Activated naive CD4-positive, alpha-beta T cell treated with anti-CD3 and anti-CD28 coated beads, Interleukin-2, amount 50 U/mL, for 72 hours (primary cell): Measurements from ENCODE around the gene CFAP298. TPM values are rescaled to one million over a fixed set of nuclear protein-coding genes. Genes with fewer than 3 reads are reported as not detected.
A peak's percentile ranks its signal among the peaks of the same experiment; 100 is the strongest.
"Not testable (repeated sequence)": the region's sequence is repeated elsewhere in the genome, so short reads cannot be mapped to it uniquely, and the experiment has no call there.

ENCODE experiments used
- ATAC-seq, 2 donors: fragments of 150-1000 bp; cut with Tn5 transposase; 2 replicates each; pipeline ENCODE4 v1.10.0; 2021; ENCODE audit warnings: mild to moderate bottlenecking in 2 of 2, moderate library complexity in 2 of 2
- DNase-seq, 2 donors: peaks; one replicate each; pipeline ENCODE4 v3.0.0; 2021 to 2022; ENCODE audit warnings: low spot score in 2 of 2
- H3K27ac Mint-ChIP-seq, 2 donors: one replicate each; pipeline ENCODE4 v1.8.0; 2022; ENCODE audit warnings: mild to moderate bottlenecking in 2 of 2, mixed read lengths in 2 of 2
- H3K36me3 Mint-ChIP-seq, 2 donors: one replicate each; pipeline ENCODE4 v1.8.0; 2022; ENCODE audit warnings: mixed read lengths in 2 of 2
- H3K9me3 Mint-ChIP-seq, 2 donors: one replicate each; pipeline ENCODE4 v1.8.0; 2022; ENCODE audit warnings: mixed read lengths in 2 of 2
- total RNA-seq, 2 donors: library from RNA; stranded (reverse); gene quantifications; one replicate each; pipeline ENCODE4 v1.2.3, GENCODE V29; 2022

The CFAP298 gene
- total RNA-seq, 2 donors from 2014 or later: 29.8 to 38.1 TPM

GRCh38 chr21:32578107-32578691, 34.0 kb downstream of the CFAP298 start:
- Mint-ChIP-seq H3K9me3 (no peaks in the 10 kb centered on the region), H3K36me3 (no peaks in the 10 kb centered on the region), H3K27ac (no peak overlapping the region)
- DNase-seq (peak in 1 of 2 donors; percentile 27), ATAC-seq (peak in 1 of 2 donors; percentile 77)

DNA sequence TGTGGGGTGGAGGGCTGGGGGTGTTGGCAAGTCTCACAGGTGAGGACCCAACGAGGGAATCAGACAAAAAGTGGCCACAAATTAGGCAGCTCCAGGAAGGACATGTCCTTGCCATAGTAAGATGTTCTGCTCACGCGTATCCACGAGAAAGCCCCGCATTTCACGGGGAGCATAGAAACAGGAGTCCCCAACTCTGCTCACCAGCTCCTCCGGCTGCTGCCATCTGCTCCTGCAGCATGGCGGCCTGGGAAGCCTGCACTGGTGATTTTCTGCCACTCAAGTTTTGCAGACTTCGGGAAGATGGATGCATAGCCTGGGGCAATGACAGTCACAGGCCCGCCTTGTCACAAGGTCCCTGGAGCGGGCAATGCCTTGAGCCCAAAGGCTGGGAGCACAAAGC, 36.2 kb downstream of the CFAP298 start:
- ATAC-seq: no peak
- H3K27ac Mint-ChIP-seq: no peak overlapping the region

DNA sequence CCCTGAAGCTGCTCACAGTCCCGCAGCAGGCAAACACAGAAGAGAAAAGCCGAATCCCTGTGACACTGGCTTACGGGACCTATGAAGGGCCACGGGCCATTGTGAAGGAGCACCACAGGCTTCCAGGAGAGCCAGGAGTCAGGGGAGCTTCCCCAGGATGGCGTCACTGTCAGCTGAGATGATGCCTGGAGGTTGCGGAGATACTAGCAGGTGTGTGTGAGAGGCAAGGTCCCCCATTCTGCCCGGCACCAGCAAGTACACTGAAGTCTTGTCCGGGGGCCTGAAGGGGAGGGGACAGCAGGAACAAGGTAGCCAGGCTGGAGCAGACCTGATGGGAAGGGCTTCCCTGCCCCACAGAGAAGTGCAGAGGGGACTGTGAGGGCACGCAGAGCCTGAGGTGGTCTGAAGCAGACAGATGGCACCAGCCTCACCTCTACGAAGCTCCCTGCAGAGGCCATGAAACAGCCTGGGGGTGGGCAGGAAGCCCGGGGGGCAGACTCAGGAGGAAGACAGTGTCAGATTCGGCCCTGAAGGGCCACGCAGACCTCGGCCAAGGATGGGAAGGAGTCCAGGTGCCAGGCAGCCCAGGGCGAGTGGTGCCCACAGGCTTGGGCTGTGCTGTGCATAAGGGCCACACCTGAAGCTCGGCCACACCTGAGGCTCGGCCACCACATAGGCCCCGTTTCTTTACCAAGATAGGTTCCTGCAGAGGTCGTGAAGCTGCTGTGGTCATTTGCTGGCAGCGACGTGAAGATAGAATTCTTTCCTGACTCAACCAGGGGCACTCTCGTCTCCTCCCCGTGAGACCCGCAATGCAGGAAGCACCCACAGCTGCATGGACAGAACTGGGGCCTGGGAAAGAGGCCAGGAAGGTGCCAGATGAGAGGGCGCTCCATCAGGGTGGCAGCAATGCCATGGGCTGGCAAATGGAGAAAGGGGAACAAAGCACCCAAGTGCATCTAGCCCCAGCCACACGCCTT, 36.9 kb downstream of the CFAP298 start:
- no peaks in the 10 kb centered on the region for H3K36me3 Mint-ChIP-seq
- DNase-seq (no peak), ATAC-seq (no peak)
- H3K27ac Mint-ChIP-seq: no peak overlapping the region
- H3K9me3 Mint-ChIP-seq: no peaks in the 10 kb centered on the region

More for the DNA sequence above, 36.2 kb downstream of the CFAP298 start:
- no peaks in the 10 kb centered on the region for H3K9me3 Mint-ChIP-seq
- no peak for DNase-seq
- no peaks in the 10 kb centered on the region for H3K36me3 Mint-ChIP-seq

GRCh38 chr21:32572574-32573420, 39.4 kb downstream of the CFAP298 start:
- H3K36me3 Mint-ChIP-seq: no peaks in the 10 kb centered on the region
- ATAC-seq (no peak), DNase-seq (no peak)
- no peaks in the 10 kb centered on the region for H3K9me3 Mint-ChIP-seq
- H3K27ac Mint-ChIP-seq: no peak overlapping the region

- Mint-ChIP-seq H3K9me3 (peaks cover 0 to 1% of the 10 kb centered on the region in 2 donors), H3K27ac (peak overlapping the region in 1 of 2 donors; percentile 37), H3K36me3 (peaks cover 0 to 2% of the 10 kb centered on the region in 2 donors)
- ATAC-seq: no peak
- no peak for DNase-seq
Measured at GRCh38 chr21:32570456-32570855, 41.7 kb downstream of the CFAP298 start.

DNA sequence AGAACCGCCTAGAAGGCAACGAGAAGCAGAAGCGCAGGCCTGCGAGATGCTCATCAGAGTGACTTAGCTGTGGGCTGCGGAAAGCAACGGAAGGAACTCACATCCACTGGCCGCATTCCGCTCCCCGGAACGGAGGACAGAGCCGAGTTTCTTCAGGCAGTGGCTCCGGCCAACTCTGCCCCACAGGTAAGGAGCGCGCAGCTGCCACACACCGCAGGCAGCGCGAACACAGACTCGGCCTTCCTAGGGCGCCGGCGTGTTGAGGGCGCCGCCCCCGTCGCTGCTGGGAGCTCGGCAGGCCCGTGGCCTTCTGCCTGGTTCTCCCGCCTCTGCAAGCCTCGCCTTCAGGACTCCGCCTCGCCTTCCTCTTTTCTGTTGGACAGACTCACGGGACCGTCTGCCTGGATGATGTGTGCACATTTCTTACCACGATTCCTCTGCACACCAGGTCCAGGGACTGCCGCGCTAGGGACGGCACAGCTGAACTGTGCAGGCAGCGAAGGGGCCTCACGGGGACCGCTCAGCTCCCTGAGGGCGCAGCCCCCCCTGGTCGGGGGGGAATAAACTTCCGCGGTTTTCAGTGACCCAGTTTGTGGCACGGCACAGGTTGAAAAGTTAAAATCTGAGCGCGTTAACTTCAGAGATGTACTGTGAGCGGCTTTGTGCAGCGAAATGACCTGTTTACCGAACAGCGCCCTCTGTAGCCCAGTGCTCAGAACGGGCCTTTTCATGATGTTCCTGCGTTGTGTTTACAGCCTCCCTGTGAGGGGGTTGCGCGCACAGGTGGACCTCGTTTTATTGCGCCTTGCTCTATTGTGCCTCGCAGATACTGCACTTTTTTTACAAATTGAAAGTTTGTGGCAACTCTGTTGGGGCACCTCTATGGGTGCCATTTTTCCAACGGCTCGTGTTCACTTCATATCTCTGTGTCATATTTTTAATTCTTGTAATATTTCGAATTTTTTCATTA, 42.6 kb downstream of the CFAP298 start:
- DNase-seq: peak; percentile 77 to 81
- ATAC-seq: peak; percentile 94 to 96
- H3K9me3 Mint-ChIP-seq: peaks cover 0 to 10% of the 10 kb centered on the region in 2 donors
- peak overlapping the region; percentile 41 to 70 for H3K27ac Mint-ChIP-seq
- peaks cover 0 to 11% of the 10 kb centered on the region in 2 donors for H3K36me3 Mint-ChIP-seq

DNA sequence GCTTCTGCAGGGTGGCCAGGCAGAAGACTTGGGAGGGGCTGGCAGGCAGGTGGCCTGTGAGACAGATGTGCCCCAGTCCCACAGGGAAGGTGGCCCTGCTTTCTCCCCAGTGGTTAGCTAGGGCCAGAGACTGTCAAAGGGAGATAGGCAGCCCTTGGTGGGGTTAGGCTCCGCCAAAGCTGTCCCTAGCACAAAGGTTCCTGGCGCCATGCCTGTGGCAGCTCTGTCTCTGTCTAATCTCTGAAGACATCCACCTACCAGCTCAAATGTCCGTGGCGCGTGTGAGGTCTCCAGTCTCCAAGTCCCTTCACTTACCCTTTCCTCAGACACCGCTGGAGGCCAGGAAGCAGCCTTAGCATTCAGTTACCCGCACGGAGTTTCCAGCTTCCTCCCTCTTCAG, 44.6 kb downstream of the CFAP298 start:
- H3K9me3 Mint-ChIP-seq: peaks cover 0 to 13% of the 10 kb centered on the region in 2 donors
- DNase-seq (no peak), ATAC-seq (no peak)
- H3K36me3 Mint-ChIP-seq: peaks cover 0 to 13% of the 10 kb centered on the region in 2 donors
- H3K27ac Mint-ChIP-seq: no peak overlapping the region

DNA sequence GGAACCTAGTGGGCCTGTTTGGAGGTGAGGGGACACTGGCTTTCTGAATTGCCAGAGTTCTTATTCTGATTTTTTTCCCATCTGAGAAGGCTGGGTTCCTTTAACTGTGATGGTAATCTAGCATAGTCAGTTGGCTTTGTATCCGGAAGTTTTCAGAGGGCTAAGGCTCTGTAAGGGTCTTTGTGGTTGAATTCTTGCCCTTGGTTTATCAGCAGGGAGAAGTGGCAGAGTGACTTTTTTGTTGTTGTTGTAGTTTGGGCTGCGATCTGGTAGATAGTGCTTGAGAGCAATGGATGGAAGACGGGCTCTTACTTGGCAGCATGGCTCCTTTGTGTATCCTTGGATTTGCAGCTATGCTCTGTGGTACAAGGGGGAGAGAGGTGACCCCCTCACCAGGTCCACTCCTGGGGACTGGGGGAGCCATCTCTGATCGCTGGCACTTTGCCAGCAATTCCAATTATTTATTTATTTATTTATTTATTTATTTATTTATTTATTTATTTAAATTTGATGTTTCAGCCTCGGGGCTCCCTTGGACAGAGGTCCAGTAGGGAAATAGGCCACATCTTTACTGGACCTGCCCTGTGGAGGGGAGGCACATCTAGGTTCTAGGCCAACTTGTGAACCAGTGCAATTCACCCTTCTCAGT, 45.3 kb downstream of the CFAP298 start:
- peaks cover 0 to 13% of the 10 kb centered on the region in 2 donors for H3K9me3 Mint-ChIP-seq
- no peak for ATAC-seq
- no peak overlapping the region for H3K27ac Mint-ChIP-seq
- no peak for DNase-seq
- H3K36me3 Mint-ChIP-seq: peaks cover 0 to 13% of the 10 kb centered on the region in 2 donors

DNA sequence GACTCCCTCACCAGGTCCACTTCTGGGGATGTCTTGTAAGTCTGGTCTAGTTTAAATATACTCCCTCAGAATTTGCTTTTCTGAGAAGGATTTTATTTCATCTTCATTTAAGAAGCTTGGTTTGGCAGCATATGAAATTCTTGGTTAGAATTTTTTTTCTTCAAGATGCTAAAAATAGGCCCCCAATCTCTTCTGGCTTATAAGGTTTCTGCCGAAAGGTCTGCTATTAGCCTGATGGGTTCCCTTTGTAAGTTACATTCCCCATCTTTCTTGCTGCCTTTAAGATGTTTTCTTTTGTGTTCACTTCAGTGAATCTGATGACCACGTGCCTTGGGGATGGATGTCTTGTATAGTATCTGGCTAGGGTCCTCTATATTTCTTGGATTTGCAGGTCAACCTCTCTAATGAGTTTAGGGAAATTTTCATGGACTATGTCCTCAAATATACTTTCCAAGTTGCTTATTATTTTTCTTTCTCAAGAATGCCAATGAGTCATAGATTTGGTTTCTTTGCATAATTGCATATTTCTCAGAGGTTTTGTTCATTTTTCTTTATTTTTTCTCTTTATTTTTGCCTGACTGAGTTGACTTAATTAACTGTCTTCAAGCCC, 46.2 kb downstream of the CFAP298 start:
- no peak for DNase-seq
- H3K36me3 Mint-ChIP-seq: peaks cover 0 to 13% of the 10 kb centered on the region in 2 donors
- no peak overlapping the region for H3K27ac Mint-ChIP-seq
- peaks cover 0 to 13% of the 10 kb centered on the region in 2 donors for H3K9me3 Mint-ChIP-seq
- ATAC-seq: no peak

DNA sequence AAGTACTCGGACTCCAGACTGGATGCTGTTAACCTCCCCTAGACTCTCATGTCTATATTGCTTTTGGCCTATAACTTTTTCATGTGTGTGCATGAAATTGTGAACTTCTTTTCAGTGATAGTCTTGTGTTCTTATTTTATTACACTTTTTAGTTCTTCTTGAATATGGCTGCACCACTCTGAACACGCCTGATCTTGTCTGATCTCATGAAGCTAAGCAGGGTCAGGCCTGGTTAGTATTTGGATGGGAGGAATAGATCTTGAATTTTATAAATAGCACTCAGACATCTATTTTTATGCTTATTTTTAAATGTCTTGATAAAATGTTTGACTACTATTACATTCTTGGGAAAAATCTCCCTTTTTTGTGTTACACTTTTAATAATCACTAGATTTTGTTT, 49.3 kb downstream of the CFAP298 start:
- H3K36me3 Mint-ChIP-seq: peaks cover 0 to 13% of the 10 kb centered on the region in 2 donors
- peaks cover 0 to 13% of the 10 kb centered on the region in 2 donors for H3K9me3 Mint-ChIP-seq
- DNase-seq (no peak), ATAC-seq (no peak)
- peak overlapping the region in 1 of 2 donors; percentile 83 for H3K27ac Mint-ChIP-seq

DNA sequence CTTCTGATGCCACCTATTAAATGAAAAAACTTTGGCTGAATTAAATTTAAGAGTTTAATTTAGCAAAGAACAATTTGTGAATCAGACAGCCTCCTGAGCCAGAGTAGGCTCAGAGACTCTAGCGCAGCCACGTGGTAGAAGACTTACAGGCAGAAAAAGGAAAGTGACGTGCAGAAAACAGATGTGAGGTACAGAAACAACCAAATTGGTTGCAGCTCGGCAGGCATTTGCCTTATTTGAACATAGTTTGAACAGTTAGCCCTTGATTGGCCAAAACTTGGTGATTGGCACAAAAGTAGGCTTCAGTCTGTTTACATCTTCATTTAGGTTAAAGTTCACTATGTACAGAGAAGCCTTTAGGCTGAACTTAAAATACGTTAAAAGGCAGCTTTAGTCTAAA, 49.8 kb downstream of the CFAP298 start:
- DNase-seq (no peak), ATAC-seq (no peak)
- Mint-ChIP-seq H3K27ac (no peak overlapping the region), H3K36me3 (peaks cover 0 to 13% of the 10 kb centered on the region in 2 donors), H3K9me3 (peaks cover 0 to 13% of the 10 kb centered on the region in 2 donors)

DNA sequence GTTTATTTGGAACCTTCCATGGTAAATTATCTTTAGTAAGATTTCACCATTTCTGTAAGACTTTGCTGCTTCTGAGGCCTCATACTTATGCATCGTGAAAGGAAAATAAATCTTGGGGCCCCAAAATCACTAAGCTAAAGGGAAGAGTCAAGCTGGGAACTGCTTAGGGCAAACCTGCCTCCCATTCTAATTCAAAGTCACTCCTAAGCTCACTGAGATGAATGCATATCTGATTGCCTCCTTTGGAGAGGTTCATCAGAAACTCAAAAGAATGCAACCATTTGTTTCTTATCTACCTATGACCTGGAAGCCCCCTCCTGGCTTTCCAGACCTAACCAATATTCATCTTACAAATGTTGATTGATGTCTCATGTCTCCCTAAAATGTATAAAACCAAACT, 50.7 kb downstream of the CFAP298 start:
- peak overlapping the region in 1 of 2 donors; percentile 79 for H3K27ac Mint-ChIP-seq
- not testable (repeated sequence) for DNase-seq, ATAC-seq
- H3K36me3 Mint-ChIP-seq: peaks cover 0 to 13% of the 10 kb centered on the region in 2 donors
- H3K9me3 Mint-ChIP-seq: peaks cover 0 to 13% of the 10 kb centered on the region in 2 donors

- ATAC-seq (no peak), DNase-seq (no peak)
- H3K27ac Mint-ChIP-seq: no peak overlapping the region
- H3K9me3 Mint-ChIP-seq: peaks cover 0 to 13% of the 10 kb centered on the region in 2 donors
- peaks cover 0 to 13% of the 10 kb centered on the region in 2 donors for H3K36me3 Mint-ChIP-seq
Measured at GRCh38 chr21:32560896-32561295, 51.3 kb downstream of the CFAP298 start.

- DNase-seq: no peak
- Mint-ChIP-seq H3K36me3 (no peaks in the 10 kb centered on the region), H3K9me3 (no peaks in the 10 kb centered on the region), H3K27ac (no peak overlapping the region)
- ATAC-seq: no peak
Measured at GRCh38 chr21:32559006-32559610, 53.1 kb downstream of the CFAP298 start.
